Prostate gland (tissue), 2 donors: Measurements from ENCODE around the gene ARL6IP5.

Experiments
- CTCF ChIP-seq, 4 experiments: fragments of 200-600 bp in 2 of 4; fragments of 450-650 bp in 2 of 4; sonication (generic) in 2 of 4; IDR thresholded peaks; 1 replicate in 3 of 4; 2 replicates in 1 of 4; pipeline ENCODE4 v1.5.1; 2016 to 2019; ENCODE audit warnings: antibody characterized with exemption in 4 of 4, mild to moderate bottlenecking in 2 of 4, moderate library complexity in 2 of 4
- POLR2A ChIP-seq: fragments of 450-650 bp; IDR thresholded peaks from one replicate; pipeline ENCODE4 v1.6.1; 2016; ENCODE audit warnings: antibody characterized with exemption, mild to moderate bottlenecking
- POLR2AphosphoS5 ChIP-seq: sonication (generic); formaldehyde crosslinking; IDR thresholded peaks from one replicate; pipeline ENCODE4 v1.6.1; 2017; ENCODE audit warnings: antibody characterized with exemption

- no peak for TF ChIP-seq CTCF (IDR thresholded peaks at IDR 0.05)
- no peak for TF ChIP-seq POLR2A
- no peak for TF ChIP-seq POLR2AphosphoS5
Measured at GRCh38 chr3:69066121-69066520, 18.6 kb upstream of the ARL6IP5 start.
